Coronary artery (tissue), 2 donors: ENCODE results near the gene MYCN.

Experiments used
- DNase-seq: peaks from one replicate; pipeline ENCODE4 v3.0.0-alpha.2; 2017; ENCODE audit warnings: low spot score
- H3K27ac ChIP-seq, 2 donors: fragments of 200-600 bp; sonication (generic); one replicate each; pipeline ENCODE4 v1.5.1; 2016 to 2019
- H3K4me3 ChIP-seq: fragments of 200-600 bp; sonication (generic); 2 replicates; pipeline ENCODE4 v1.5.1; 2016; ENCODE audit warnings: mild to moderate bottlenecking, moderate library complexity
- CTCF ChIP-seq: fragments of 200-600 bp; sonication (generic); IDR thresholded peaks from one replicate; pipeline ENCODE4 v1.5.1; 2019; ENCODE audit warnings: antibody characterized with exemption

MYCN gene

GRCh38 chr2:15894481-15895144 is 45.7 kb upstream of the MYCN start:
- no peak for DNase-seq
- TF ChIP-seq CTCF, result no peak
- Histone ChIP-seq H3K27ac (no peak overlapping the region), H3K4me3 (no peak overlapping the region)

- Histone ChIP-seq H3K4me3 (no peak overlapping the region), H3K27ac (no peak overlapping the region)
- DNase-seq, result no peak
- TF ChIP-seq CTCF, result no peak
Measured at GRCh38 chr2:15895615-15896469, 44.5 kb upstream of the MYCN start.

GRCh38 chr2:15896859-15897258 is 43.5 kb upstream of the MYCN start:
- TF ChIP-seq CTCF, result no peak
- H3K27ac ChIP-seq, result no peak overlapping the region
- DNase-seq, result no peak
- H3K4me3 ChIP-seq, result no peak overlapping the region

- DNase-seq, result no peak
- Histone ChIP-seq H3K27ac (no peak overlapping the region), H3K4me3 (no peak overlapping the region)
- TF ChIP-seq CTCF, result no peak
Measured at GRCh38 chr2:15897431-15898098, 42.8 kb upstream of the MYCN start.

- no peak overlapping the region for H3K4me3 ChIP-seq
- DNase-seq, result no peak
- TF ChIP-seq CTCF, result no peak
- no peak overlapping the region for H3K27ac ChIP-seq
Measured at GRCh38 chr2:15899327-15899612, 41.1 kb upstream of the MYCN start.

- H3K4me3 ChIP-seq, result no peak overlapping the region
- H3K27ac ChIP-seq, result no peak overlapping the region
- DNase-seq, result no peak
- no peak for TF ChIP-seq CTCF
Measured at GRCh38 chr2:15899751-15900493, 40.4 kb upstream of the MYCN start.
